Mucosa of rectum (tissue), 2 donors: ENCODE results near the gene DGCR8.

Source experiments
- H3K27ac ChIP-seq, 2 donors: one replicate each; pipeline ENCODE4 v1.7.0; 2013; ENCODE audit warnings: inconsistent platforms in 2 of 2, low read depth in 2 of 2, low read length in 2 of 2
- H3K27me3 ChIP-seq, 2 donors: one replicate each; pipeline ENCODE4 v1.7.0; 2013; ENCODE audit warnings: low read length in 2 of 2; ENCODE audit not compliant: control insufficient read depth in 2 of 2, insufficient read depth in 2 of 2
- H3K36me3 ChIP-seq, 2 donors: one replicate each; pipeline ENCODE4 v1.7.0; 2013; ENCODE audit warnings: low read length in 2 of 2; ENCODE audit not compliant: control insufficient read depth in 2 of 2, insufficient read depth in 2 of 2
- H3K4me1 ChIP-seq, 2 donors: one replicate each; pipeline ENCODE4 v1.7.0; 2013; ENCODE audit warnings: low read length in 2 of 2, mild to moderate bottlenecking in 1 of 2; ENCODE audit not compliant: control insufficient read depth in 2 of 2, insufficient read depth in 2 of 2
- H3K4me3 ChIP-seq, 2 donors: one replicate each; pipeline ENCODE4 v1.7.0; 2013; ENCODE audit warnings: low read length in 2 of 2
- H3K9ac ChIP-seq, 2 donors: one replicate each; pipeline ENCODE4 v1.7.0; 2013; ENCODE audit warnings: low read length in 2 of 2, low read depth in 1 of 2, mild to moderate bottlenecking in 1 of 2
- H3K9me3 ChIP-seq, 2 donors: one replicate each; pipeline ENCODE4 v1.7.0; 2013; ENCODE audit warnings: low read length in 2 of 2; ENCODE audit not compliant: control insufficient read depth in 2 of 2
- donor health status: healthy.
- donor health status: Normal muscosa, but diverticular disease.

Gene DGCR8

GRCh38 chr22:20053407-20054033 lies 26.5 kb upstream of the DGCR8 start:
- Histone ChIP-seq H3K27ac (no peak overlapping the region), H3K9me3 (no peaks in the 10 kb centered on the region), H3K36me3 (peaks cover 25 to 42% of the 10 kb centered on the region in 2 donors), H3K4me1 (peaks cover 0 to 6% of the 10 kb centered on the region in 2 donors), H3K27me3 (no peaks in the 10 kb centered on the region), H3K9ac (no peak overlapping the region), H3K4me3 (no peak overlapping the region)

GRCh38 chr22:20054034-20054427 lies 26.0 kb upstream of the DGCR8 start:
- H3K9ac ChIP-seq: no peak overlapping the region
- no peak overlapping the region for H3K4me3 ChIP-seq
- peaks cover 0 to 6% of the 10 kb centered on the region in 2 donors for H3K4me1 ChIP-seq
- no peak overlapping the region for H3K27ac ChIP-seq
- peaks cover 25 to 47% of the 10 kb centered on the region in 2 donors for H3K36me3 ChIP-seq
- no peaks in the 10 kb centered on the region for H3K9me3 ChIP-seq
- H3K27me3 ChIP-seq: no peaks in the 10 kb centered on the region

- Histone ChIP-seq H3K9me3 (no peaks in the 10 kb centered on the region), H3K4me3 (no peak overlapping the region), H3K27me3 (no peaks in the 10 kb centered on the region), H3K9ac (no peak overlapping the region), H3K27ac (no peak overlapping the region), H3K36me3 (peaks cover 25 to 48% of the 10 kb centered on the region in 2 donors), H3K4me1 (peaks cover 0 to 6% of the 10 kb centered on the region in 2 donors)
Observed at GRCh38 chr22:20054485-20054884, 25.6 kb upstream of the DGCR8 start.

- no peak overlapping the region for H3K9ac ChIP-seq
- peaks cover 0 to 6% of the 10 kb centered on the region in 2 donors for H3K4me1 ChIP-seq
- no peak overlapping the region for H3K27ac ChIP-seq
- peaks cover 25 to 48% of the 10 kb centered on the region in 2 donors for H3K36me3 ChIP-seq
- no peak overlapping the region for H3K4me3 ChIP-seq
- no peaks in the 10 kb centered on the region for H3K27me3 ChIP-seq
- H3K9me3 ChIP-seq: no peaks in the 10 kb centered on the region
Observed at GRCh38 chr22:20055144-20055543, 24.9 kb upstream of the DGCR8 start.

- H3K36me3 ChIP-seq: peaks cover 25 to 48% of the 10 kb centered on the region in 2 donors
- H3K4me1 ChIP-seq: peaks cover 0 to 6% of the 10 kb centered on the region in 2 donors
- H3K27me3 ChIP-seq: no peaks in the 10 kb centered on the region
- H3K4me3 ChIP-seq: no peak overlapping the region
- H3K27ac ChIP-seq: no peak overlapping the region
- H3K9me3 ChIP-seq: no peaks in the 10 kb centered on the region
- no peak overlapping the region for H3K9ac ChIP-seq
Observed at GRCh38 chr22:20055654-20056053, 24.4 kb upstream of the DGCR8 start.

- H3K36me3 ChIP-seq: peaks cover 26 to 52% of the 10 kb centered on the region in 2 donors
- no peaks in the 10 kb centered on the region for H3K9me3 ChIP-seq
- peaks cover 0 to 6% of the 10 kb centered on the region in 2 donors for H3K4me1 ChIP-seq
- no peak overlapping the region for H3K4me3 ChIP-seq
- H3K27ac ChIP-seq: no peak overlapping the region
- H3K27me3 ChIP-seq: no peaks in the 10 kb centered on the region
- H3K9ac ChIP-seq: no peak overlapping the region
Observed at GRCh38 chr22:20056161-20056560, 23.9 kb upstream of the DGCR8 start.

- H3K9ac ChIP-seq: no peak overlapping the region
- no peaks in the 10 kb centered on the region for H3K27me3 ChIP-seq
- peaks cover 0 to 6% of the 10 kb centered on the region in 2 donors for H3K4me1 ChIP-seq
- H3K27ac ChIP-seq: no peak overlapping the region
- H3K4me3 ChIP-seq: no peak overlapping the region
- H3K36me3 ChIP-seq: peaks cover 32 to 57% of the 10 kb centered on the region in 2 donors
- no peaks in the 10 kb centered on the region for H3K9me3 ChIP-seq
Observed at GRCh38 chr22:20056696-20057386, 23.2 kb upstream of the DGCR8 start.

- H3K27ac ChIP-seq: no peak overlapping the region
- peaks cover 34 to 56% of the 10 kb centered on the region in 2 donors for H3K36me3 ChIP-seq
- H3K4me3 ChIP-seq: no peak overlapping the region
- no peaks in the 10 kb centered on the region for H3K9me3 ChIP-seq
- H3K4me1 ChIP-seq: peaks cover 0 to 3% of the 10 kb centered on the region in 2 donors
- H3K27me3 ChIP-seq: no peaks in the 10 kb centered on the region
- no peak overlapping the region for H3K9ac ChIP-seq
Observed at GRCh38 chr22:20057596-20058268, 22.3 kb upstream of the DGCR8 start.

- H3K4me1 ChIP-seq: no peaks in the 10 kb centered on the region
- peaks cover 30 to 51% of the 10 kb centered on the region in 2 donors for H3K36me3 ChIP-seq
- H3K4me3 ChIP-seq: no peak overlapping the region
- no peaks in the 10 kb centered on the region for H3K9me3 ChIP-seq
- H3K9ac ChIP-seq: no peak overlapping the region
- H3K27me3 ChIP-seq: no peaks in the 10 kb centered on the region
- H3K27ac ChIP-seq: no peak overlapping the region
Observed at GRCh38 chr22:20058989-20059770, 20.9 kb upstream of the DGCR8 start.
